Caco-2 (cell line): Measurements from ENCODE around the gene R3HDM2. TPM values are rescaled to one million over a fixed set of nuclear protein-coding genes. Genes with fewer than 3 reads are reported as not detected.

Experiments
- BruUV-seq: library from RNA; stranded (reverse); fragments of 400-500 nt; replicated peaks from 2 replicates; lab custom pipeline; 2021; lab: Mats Ljungman, UMichigan
- CTCF ChIA-PET: fragments of 300-600 bp; sonication (Branson Sonifier 250); formaldehyde crosslinking; loops from one replicate; lab custom pipeline; 2022; ENCODE audit warnings: antibody characterized with exemption; lab: Charles Lee
- POLR2A ChIA-PET: fragments of 300-600 bp; sonication (Branson Sonifier 250); formaldehyde crosslinking; loops from one replicate; lab custom pipeline; 2022; ENCODE audit warnings: antibody characterized with exemption; lab: Charles Lee
- DNase-seq, 2 experiments: peaks; one replicate each; pipeline versions ENCODE4 v3.0.0 to v3.0.0-alpha.2; 2020 to 2022
- H3K27me3 ChIP-seq: replicated peaks from 2 replicates; pipeline ENCODE4 v1.6.0; 2011; ENCODE audit warnings: low read length; ENCODE audit not compliant: control insufficient read depth, insufficient read depth
- H3K36me3 ChIP-seq: 2 replicates; pipeline ENCODE4 v1.5.1; 2011; ENCODE audit warnings: low read length; ENCODE audit not compliant: control insufficient read depth, insufficient read depth
- H3K4me1 ChIP-seq: fragments of 250-450 bp; sonication (Bioruptor Pico); 2 replicates; pipeline ENCODE4 v1.5.1; 2020; ENCODE audit warnings: mild to moderate bottlenecking
- H3K4me3 ChIP-seq: 2 replicates; pipeline ENCODE4 v1.5.1; 2011; ENCODE audit warnings: low read depth, mild to moderate bottlenecking, control low read depth, low read length
- H3K9me3 ChIP-seq: fragments of 250-450 bp; sonication (Bioruptor Pico); 2 replicates; pipeline ENCODE4 v1.5.1; 2020; ENCODE audit warnings: mild to moderate bottlenecking, moderate library complexity
- H3K27ac Mint-ChIP-seq: one replicate; pipeline ENCODE4 v1.8.0; 2022; ENCODE audit warnings: mixed read lengths; ENCODE audit not compliant: unreplicated experiment
- H3K27me3 Mint-ChIP-seq: one replicate; pipeline ENCODE4 v1.8.0; 2022; ENCODE audit warnings: mixed read lengths; ENCODE audit not compliant: insufficient read depth, unreplicated experiment
- H3K36me3 Mint-ChIP-seq: one replicate; pipeline ENCODE4 v1.8.0; 2022; ENCODE audit warnings: mild to moderate bottlenecking, mixed read lengths; ENCODE audit not compliant: insufficient read depth, unreplicated experiment
- H3K4me1 Mint-ChIP-seq: one replicate; pipeline ENCODE4 v1.8.0; 2022; ENCODE audit warnings: low read depth, mixed read lengths; ENCODE audit not compliant: unreplicated experiment
- H3K4me3 Mint-ChIP-seq: one replicate; pipeline ENCODE4 v1.8.0; 2022; ENCODE audit warnings: mild to moderate bottlenecking, moderate library complexity, mixed read lengths; ENCODE audit not compliant: unreplicated experiment
- H3K9me3 Mint-ChIP-seq: one replicate; pipeline ENCODE4 v1.8.0; 2022; ENCODE audit warnings: mixed read lengths; ENCODE audit not compliant: unreplicated experiment
- intact Hi-C: fragments of 100-400 bp; cut with micrococcal nuclease; formaldehyde crosslinking; loops from one replicate; pipeline ENCODE4 v1.10.0; 2022; ENCODE audit not compliant: unreplicated experiment
- total RNA-seq: library from RNA; stranded (reverse); gene quantifications from 2 replicates; pipeline ENCODE4 v1.2.3, GENCODE V29; 2022
- TF ChIP-seq, protein P1 (sequence below), 2 experiments: fragments of 200-600 bp in 1 of 2; IDR thresholded peaks; 1 replicate in 1 of 2; 2 replicates in 1 of 2; pipeline versions ENCODE4 v1.5.1 to v1.8.0; 2011 to 2022; ENCODE audit warnings: antibody characterized with exemption in 1 of 2, control low read depth in 1 of 2, inconsistent platforms in 1 of 2, low read depth in 1 of 2, low read length in 1 of 2, mild to moderate bottlenecking in 1 of 2, moderate library complexity in 1 of 2; ENCODE audit not compliant: insufficient read depth in 1 of 2, severe bottlenecking in 1 of 2, unreplicated experiment in 1 of 2

R3HDM2 gene
- total RNA-seq, 1 experiment from 2014 or later: 33.7 TPM

- intact Hi-C loops: no loop called here
- ChIA-PET CTCF (interaction anchor here (0.5 to 1.2 kb wide), 5 partner anchors 12 to 581 kb away, joined by 3 to 7 read pairs (median 3); partner anchors contain the start of gene INHBE), POLR2A (interaction anchor here (0.6 to 1.3 kb wide), 2 partner anchors 9 to 22 kb away, joined by 3 to 4 read pairs; partner anchors contain the start of gene SHMT2)
- Histone ChIP-seq H3K4me3 (no peak within 1 kb of the TSS), H3K4me1 (no peaks in the 10 kb centered on the region), H3K36me3 (no peaks in the 10 kb centered on the region), H3K9me3 (no peaks in the 10 kb centered on the region), H3K27me3 (no peaks in the 10 kb centered on the region)
- Mint-ChIP-seq H3K4me3 (no peak within 1 kb of the TSS), H3K9me3 (no peaks in the 10 kb centered on the region), H3K4me1 (no peaks in the 10 kb centered on the region), H3K27me3 (peaks cover 2% of the 10 kb centered on the region), H3K27ac (no peak within 1 kb of the TSS), H3K36me3 (peaks cover 5% of the 10 kb centered on the region)
- BruUV-seq: no TSS peak
- DNase-seq: no peak
- TF ChIP-seq, protein P1, sequence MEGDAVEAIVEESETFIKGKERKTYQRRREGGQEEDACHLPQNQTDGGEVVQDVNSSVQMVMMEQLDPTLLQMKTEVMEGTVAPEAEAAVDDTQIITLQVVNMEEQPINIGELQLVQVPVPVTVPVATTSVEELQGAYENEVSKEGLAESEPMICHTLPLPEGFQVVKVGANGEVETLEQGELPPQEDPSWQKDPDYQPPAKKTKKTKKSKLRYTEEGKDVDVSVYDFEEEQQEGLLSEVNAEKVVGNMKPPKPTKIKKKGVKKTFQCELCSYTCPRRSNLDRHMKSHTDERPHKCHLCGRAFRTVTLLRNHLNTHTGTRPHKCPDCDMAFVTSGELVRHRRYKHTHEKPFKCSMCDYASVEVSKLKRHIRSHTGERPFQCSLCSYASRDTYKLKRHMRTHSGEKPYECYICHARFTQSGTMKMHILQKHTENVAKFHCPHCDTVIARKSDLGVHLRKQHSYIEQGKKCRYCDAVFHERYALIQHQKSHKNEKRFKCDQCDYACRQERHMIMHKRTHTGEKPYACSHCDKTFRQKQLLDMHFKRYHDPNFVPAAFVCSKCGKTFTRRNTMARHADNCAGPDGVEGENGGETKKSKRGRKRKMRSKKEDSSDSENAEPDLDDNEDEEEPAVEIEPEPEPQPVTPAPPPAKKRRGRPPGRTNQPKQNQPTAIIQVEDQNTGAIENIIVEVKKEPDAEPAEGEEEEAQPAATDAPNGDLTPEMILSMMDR (IDR thresholded peaks at IDR 0.05; ENCODE audit: insufficient read depth in 1 of 2, low read depth in 1 of 2, low read length in 1 of 2, severe bottlenecking in 1 of 2, unreplicated experiment in 1 of 2): no peak
Observed at GRCh38 chr12:57250956-57251355, 179.9 kb downstream of the R3HDM2 start, which contains the start of gene STAC3. Gene STAC3, minus strand, starts transcription at chr12:57251187. Its CDS starts 1,551 bp downstream, at chr12:57249636.

- peaks cover 2% of the 10 kb centered on the region for H3K27me3 Mint-ChIP-seq
- intact Hi-C loops: no loop called here
- Histone ChIP-seq H3K9me3 (no peaks in the 10 kb centered on the region), H3K27me3 (no peaks in the 10 kb centered on the region), H3K4me1 (no peaks in the 10 kb centered on the region), H3K4me3 (no peak overlapping the region), H3K36me3 (no peaks in the 10 kb centered on the region)
- POLR2A ChIA-PET: interaction anchor here (1.3 kb wide), 1 partner anchor 21 kb away, joined by 4 read pairs; the partner anchor contains the start of gene SHMT2
- no peak for DNase-seq
- no TSS peak for BruUV-seq
- no peaks in the 10 kb centered on the region for H3K9me3 Mint-ChIP-seq
- H3K27ac Mint-ChIP-seq: no peak overlapping the region
- TF ChIP-seq, protein P1 (IDR thresholded peaks at IDR 0.05; ENCODE audit: insufficient read depth in 1 of 2, low read depth in 1 of 2, low read length in 1 of 2, severe bottlenecking in 1 of 2, unreplicated experiment in 1 of 2): no peak
- no peak overlapping the region for H3K4me3 Mint-ChIP-seq
- CTCF ChIA-PET: interaction anchor here (0.6 to 1.2 kb wide), 5 partner anchors 11 to 582 kb away, joined by 3 to 7 read pairs (median 4); partner anchors contain the start of gene INHBE
- H3K36me3 Mint-ChIP-seq: peaks cover 4% of the 10 kb centered on the region
- no peaks in the 10 kb centered on the region for H3K4me1 Mint-ChIP-seq
Observed at GRCh38 chr12:57250541-57250940, 180.3 kb downstream of the R3HDM2 start.

DNA sequence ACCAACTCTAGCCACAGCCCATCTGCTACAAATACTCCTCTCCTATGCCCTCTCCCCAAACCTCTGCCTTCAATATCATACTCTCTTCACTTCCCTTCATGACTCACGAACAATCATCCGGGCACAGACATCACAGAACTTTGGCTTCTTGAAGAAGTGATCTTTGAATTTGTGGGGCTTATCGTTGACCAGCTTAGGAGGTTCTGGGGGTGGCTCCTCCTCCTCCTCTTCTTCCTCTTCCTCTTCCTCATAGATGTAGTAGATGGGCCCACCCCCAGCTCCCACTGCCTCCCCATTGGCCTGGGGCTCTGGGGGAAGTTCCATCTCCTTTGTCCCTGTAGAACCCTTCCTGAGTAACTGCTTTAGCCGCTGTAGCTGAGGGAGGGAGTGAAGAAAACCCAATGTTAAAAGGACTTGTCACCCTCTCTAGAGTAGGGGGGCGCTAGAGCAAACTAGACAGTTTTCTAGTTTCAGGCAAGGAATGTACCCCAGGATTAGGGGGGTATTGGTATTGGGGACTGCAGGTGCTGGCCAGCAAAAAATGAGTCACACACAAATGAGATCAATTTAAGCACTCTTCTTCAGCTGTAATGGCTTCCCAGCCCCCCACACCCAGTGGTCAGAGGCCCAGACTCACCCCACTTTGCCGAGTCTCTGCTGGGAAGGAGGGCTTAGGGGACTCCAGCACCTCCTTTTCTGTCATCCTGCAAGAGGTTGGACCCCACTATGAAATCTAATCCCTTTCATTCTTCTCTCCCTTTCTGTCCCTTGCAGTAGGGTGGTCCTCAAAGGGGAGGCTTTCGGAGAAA, 181.7 kb downstream of the R3HDM2 start:
- peaks cover 3% of the 10 kb centered on the region for H3K36me3 Mint-ChIP-seq
- POLR2A ChIA-PET: no interaction called here
- Histone ChIP-seq H3K27me3 (peaks cover 2% of the 10 kb centered on the region; the same call in 1 of the 2 replicates), H3K4me1 (no peaks in the 10 kb centered on the region), H3K4me3 (no peak overlapping the region), H3K36me3 (no peaks in the 10 kb centered on the region), H3K9me3 (no peaks in the 10 kb centered on the region)
- H3K27ac Mint-ChIP-seq: no peak overlapping the region
- no peaks in the 10 kb centered on the region for H3K9me3 Mint-ChIP-seq
- CTCF ChIA-PET: interaction anchor here (0.5 kb wide), 1 partner anchor 85 kb away, joined by 3 read pairs; no protein-coding TSS in a partner anchor
- DNase-seq: no peak
- no TSS peak for BruUV-seq
- H3K4me3 Mint-ChIP-seq: no peak overlapping the region
- intact Hi-C loops: no loop called here
- TF ChIP-seq, protein P1 (IDR thresholded peaks at IDR 0.05; ENCODE audit: insufficient read depth in 1 of 2, low read depth in 1 of 2, low read length in 1 of 2, severe bottlenecking in 1 of 2, unreplicated experiment in 1 of 2): no peak
- H3K4me1 Mint-ChIP-seq: no peaks in the 10 kb centered on the region
- peaks cover 2% of the 10 kb centered on the region for H3K27me3 Mint-ChIP-seq
